GM21576 (cell line): ENCODE results near the gene DNAH11.
"Not testable (repeated sequence)": the region's sequence is repeated elsewhere in the genome, so short reads cannot be mapped to it uniquely, and the experiment has no call there.

ENCODE experiments used
- ATAC-seq: cut with Tn5 transposase; IDR thresholded peaks from one replicate; pipeline ENCODE4 v1.9.1; 2021; ENCODE audit warnings: mild to moderate bottlenecking, moderate library complexity; ENCODE audit not compliant: unreplicated experiment

The DNAH11 gene

DNA sequence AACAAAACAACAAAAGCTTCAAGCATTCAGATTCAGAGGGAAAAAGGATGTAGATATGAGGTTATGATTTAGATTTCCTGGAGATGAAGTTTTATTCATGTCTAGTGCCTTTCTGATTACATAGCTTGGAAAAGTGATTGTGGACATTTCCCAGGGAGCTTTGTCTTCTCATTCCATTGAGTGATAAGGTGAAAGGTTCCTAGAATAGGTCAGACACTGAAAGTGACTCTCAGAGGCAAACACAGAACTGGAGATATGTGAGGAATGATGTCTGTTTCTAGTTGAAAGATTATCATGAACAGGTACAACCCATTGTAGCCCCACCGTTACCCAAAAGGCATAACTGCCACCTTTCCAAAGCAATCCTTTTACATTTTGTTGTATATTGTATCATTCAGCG is 223.4 kb downstream of the DNAH11 start:
- no peak for ATAC-seq

DNA sequence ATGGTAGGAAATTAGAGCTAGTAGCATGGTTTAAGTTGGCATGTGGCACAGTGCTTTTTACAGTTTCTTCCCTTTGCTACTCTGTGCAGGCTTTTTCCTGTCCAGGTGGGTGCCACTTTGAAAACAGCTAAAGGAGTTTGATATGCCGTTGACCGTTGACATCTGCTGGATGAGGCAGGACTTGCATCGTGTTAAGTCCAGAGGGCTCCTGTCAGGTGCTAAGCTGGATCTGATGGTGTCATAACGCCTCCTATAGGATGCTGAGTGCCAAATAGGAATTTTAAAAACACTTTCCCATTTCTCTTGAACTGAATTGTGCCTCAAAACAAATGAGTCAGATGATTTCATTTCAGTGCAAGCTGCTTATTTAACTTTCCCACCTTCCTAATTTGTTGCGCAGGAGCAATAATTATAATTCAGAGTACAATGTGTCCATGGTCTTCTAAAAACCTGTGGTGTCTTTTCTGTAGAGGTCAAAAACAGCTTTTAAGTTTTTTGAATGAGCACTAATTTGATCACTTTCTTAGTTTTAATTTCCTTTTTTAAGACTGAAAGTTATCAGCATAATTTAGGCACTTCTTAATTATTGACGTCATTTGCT is 224.6 kb downstream of the DNAH11 start:
- peak; percentile 78 for ATAC-seq

DNA sequence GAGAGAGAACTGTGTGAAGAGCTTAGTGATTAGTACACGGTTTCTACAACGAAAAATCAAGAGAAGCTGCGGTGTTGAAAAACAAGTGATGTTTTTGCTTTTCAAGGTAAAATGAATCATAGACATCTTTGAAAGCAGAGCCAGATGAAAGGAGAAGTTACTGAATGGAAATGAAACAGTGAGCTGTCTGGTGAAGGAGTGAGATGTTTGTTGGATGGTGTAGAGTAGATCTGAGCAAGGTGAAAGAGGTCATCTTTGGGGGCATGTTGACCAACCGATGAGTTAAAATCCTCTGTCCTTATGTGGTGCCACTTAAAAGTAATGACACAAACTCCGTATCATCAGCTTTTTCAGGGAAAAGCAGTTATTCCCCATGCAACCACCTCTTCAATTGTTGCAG is 225.4 kb downstream of the DNAH11 start:
- ATAC-seq = no peak

DNA sequence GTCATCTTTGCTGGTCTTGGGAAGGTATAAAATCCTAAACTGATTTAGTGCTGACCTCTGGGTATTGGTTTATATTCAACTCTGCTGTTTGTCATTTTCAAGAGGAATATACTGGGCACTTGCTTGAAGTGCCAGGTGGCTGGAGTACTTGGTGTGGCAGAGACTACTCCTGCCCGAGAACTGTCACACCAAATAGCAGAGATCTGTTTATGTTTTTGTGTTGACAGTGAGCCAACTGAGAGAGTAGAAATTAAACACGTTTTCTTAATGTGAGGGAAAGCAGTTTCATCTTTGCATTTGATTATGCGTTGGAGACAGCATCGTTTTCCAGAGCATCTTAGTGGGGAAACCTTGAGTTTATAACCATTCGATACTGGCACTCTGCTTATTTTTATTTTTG is 228.4 kb downstream of the DNAH11 start:
- ATAC-seq = no peak

DNA sequence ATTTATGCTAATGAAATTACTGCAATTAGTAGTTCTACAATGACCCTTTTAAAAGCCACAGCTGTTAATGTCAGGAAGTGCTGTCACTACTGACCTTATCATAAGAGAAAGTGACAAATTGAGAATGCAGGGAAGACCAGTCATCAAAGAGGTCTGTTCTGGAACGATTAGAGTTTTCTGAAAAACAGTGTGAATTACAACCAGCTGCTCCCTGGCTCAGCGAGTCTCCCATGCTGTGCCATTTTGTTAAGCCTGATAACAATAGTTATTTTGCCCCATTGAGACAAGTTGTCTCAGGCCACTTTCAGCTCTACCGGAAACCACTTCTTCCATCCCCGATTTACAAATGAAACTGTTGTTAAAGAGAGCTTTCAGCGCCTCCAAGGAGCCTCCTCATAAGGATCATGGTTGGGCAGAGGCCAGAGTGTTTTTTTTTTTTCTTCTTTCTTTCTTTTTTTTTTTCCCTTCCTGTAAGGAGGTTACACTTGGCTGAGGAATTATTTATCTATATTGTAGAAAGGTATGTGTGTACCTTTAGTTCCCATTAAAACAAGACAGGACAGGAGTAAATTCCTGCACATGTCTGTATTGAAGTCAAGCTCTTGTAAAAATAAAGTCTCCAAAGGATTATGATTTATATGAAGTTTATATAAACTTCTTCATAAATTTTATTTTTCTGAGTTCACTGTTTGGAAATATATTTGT is 229.2 kb downstream of the DNAH11 start:
- no peak for ATAC-seq

DNA sequence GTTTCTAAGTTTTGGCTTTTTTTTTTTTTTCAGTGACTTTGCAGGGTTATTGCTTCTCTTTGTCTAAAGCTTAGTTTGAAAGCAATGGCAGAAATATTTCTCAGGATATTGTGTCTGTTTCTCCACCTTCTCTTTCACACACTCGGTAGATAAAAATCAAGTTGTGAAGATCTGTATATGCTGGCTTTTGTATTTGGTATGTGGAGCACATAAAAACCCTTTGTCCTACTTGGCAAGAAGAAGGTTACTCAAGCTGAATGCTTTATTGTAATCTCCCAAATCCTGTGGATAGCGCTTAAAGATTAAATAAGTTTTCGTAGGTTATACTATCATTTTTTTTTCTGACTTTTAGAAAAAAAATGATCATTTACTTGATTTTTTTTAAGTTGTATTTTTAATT is 230.5 kb downstream of the DNAH11 start:
- no peak for ATAC-seq

DNA sequence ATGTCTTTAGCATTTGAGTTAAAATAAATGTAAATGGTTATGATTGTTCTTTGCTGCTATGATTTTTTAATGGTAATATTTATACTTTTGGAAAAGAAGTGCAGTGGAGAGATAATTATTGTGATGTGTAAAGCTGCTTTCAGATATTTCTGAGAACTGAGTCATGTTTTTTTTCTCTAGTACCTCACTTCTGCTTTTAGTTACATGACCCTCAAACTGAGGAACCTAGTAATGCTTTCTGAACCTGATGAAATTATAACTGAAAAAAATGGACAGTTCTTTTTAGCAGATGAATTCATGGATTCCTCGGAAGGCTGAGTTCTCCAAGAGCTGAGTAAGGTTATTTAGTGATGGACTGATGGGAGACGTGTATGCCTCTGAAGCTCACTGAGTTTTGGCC is 235.1 kb downstream of the DNAH11 start:
- ATAC-seq = no peak

DNA sequence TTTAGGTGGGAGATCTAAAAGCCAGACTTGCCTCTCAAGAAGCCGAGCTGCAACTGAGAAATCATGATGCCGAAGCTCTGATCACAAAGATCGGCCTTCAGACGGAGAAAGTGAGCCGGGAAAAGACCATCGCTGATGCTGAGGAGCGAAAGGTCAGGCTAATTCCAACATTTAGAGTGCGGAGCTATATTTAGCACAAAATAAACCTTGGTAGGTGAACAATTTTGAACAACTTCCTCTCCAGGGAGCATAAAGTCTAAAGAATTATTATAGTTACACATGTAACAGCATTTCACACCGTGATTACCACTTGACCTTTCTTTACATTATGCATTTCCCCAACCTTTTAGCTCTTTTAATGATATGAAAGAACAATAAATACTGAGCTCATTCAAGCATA is 236.1 kb downstream of the DNAH11 start:
- ATAC-seq = no peak

DNA sequence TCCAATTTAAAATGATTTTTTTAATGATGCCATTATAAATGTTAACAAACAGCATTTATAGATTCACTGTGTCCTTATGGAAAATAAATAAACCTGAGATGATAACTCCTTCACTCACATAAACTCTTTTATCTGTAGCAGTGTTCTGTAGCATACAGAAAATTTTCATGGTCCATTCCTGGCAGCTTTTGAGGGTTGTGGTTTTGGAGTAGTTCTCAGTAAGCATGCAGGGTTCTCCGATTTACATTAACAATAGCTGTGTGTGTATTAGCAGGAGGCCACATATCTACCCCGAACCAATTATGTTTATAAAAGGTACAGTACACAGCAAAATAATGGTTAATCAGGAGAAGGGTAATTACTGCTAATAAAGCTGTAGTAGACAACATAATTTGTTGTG is 240.2 kb downstream of the DNAH11 start:
- ATAC-seq = no peak

DNA sequence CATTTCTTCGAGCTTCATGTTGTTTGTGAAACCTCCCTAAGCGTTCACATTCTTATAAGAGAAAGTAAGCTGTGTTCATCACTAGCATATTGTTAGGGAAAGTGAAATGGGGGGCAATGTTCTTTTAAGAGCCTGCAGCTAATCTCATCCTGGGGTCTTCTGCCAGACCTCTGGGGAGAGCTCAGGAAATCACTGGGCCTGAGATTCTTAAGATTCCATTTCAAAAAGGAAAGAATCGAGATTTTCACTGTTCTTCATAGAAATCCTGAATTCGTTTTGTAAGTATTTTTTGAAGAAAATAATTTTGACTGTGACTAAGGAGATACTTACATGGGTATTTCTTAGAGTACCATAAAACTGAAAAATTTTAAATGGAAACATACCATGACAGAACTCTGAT is 242.2 kb downstream of the DNAH11 start:
- no peak for ATAC-seq

DNA sequence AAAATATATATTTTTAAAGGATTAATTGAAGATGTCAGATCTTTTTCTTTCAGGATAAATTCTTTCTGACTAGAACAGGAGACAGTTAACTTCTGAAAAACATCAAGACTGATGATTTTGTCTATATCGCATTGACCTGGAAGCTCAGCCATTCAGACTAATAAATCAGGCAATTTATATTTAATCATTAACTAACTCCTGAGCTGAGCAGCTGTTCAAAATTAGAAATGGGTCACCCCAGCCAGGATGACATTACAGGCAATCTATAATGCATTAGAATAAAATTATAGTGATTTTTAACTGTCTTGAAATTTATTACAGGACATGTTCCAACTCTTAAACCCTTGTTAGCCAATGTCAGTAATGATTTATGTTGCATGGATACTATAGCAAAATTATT is 263.0 kb downstream of the DNAH11 start:
- ATAC-seq = no peak

DNA sequence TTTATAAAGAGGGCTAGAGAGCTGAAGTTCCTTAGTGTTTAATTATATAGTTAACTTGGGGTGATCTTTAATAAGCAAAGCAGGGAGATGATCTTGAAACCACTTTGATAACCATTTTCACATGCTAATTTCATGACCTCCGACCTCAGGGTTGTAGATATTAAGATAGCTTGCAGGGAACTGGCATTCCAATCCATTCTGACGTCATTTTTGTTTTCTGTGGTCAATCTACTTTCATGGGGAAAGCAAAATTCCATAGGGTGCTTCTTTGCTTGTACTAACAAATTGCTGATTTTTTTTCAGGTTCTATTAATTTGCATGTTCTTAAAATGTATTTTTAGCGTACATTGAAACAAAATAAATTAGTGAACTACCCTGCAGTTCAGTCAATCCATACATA is 263.5 kb downstream of the DNAH11 start:
- ATAC-seq = no peak

DNA sequence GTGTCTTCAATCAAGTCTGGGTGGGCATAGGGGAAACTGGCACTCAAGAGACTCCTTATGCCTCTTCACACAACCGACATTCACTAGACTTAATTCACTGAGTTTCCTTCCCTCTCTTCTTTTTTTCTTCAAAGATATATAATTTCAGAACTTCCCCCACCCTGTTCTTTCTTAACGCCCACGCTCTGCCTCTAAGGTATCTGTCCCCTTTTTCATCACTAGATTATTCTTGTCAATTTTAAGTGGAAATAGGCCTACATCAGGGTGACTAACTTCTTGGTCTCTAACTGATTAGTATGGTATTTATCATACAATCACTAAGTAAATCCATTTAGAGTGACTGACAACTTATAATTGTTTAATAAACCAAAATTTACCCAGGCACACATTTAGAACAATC is 276.2 kb downstream of the DNAH11 start:
- no peak for ATAC-seq

DNA sequence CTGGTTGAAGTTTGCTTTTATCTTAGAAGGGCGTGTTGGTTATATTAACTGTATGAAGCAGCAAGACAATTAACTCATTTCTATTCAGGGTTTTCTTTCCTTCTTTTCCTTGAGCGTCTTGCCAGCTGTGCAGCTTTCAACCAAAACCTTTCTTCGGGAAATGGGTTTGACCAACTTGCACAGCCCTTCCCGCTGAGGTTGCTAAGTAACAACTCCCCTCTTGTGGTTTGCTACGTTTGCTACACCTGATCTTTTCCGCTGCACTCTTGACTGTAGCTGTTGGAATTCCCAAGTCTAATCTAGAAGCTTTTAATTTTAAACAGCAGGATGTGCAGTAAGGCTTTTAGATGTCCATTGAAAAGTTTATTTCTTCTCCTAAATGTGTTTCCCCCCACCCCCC is 286.0 kb downstream of the DNAH11 start:
- no peak for ATAC-seq

DNA sequence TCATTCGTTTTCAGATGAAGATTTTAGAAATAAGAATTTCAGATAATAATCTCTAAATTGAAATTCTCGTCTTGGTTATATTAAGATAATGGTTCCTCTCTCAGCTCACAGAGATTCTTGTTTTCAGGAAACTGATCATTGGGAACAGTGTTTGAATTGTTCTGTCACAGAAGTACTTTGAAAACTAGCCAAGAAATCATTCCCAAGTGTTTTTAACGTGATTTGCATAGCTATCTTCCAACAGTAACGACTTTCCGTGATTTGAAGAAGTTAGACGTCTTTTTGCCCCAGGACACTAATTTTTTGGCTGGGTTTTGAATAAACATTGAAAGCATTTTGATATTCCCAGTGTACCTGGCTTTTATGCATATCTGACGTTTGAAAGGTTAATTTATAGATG is 286.9 kb downstream of the DNAH11 start:
- no peak for ATAC-seq

DNA sequence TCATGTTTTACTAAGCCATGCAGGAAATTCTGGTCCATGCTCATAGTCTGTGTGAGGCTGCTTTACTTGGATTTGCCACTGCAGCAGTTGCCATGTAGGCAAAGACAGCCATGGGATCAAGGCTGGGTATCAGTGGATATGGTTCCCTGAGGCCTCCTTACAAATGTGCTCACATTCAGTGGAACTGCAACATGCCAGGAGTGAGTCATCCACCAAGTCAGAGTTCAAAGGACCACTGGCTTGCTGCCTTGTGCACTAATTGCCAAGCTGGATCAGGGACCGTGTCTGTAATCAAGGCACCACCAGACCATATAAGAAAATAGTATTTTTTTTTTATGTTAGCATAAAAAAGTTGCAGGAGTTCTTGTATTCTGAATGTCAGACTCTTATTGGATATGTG is 301.9 kb downstream of the DNAH11 start:
- ATAC-seq = no peak

DNA sequence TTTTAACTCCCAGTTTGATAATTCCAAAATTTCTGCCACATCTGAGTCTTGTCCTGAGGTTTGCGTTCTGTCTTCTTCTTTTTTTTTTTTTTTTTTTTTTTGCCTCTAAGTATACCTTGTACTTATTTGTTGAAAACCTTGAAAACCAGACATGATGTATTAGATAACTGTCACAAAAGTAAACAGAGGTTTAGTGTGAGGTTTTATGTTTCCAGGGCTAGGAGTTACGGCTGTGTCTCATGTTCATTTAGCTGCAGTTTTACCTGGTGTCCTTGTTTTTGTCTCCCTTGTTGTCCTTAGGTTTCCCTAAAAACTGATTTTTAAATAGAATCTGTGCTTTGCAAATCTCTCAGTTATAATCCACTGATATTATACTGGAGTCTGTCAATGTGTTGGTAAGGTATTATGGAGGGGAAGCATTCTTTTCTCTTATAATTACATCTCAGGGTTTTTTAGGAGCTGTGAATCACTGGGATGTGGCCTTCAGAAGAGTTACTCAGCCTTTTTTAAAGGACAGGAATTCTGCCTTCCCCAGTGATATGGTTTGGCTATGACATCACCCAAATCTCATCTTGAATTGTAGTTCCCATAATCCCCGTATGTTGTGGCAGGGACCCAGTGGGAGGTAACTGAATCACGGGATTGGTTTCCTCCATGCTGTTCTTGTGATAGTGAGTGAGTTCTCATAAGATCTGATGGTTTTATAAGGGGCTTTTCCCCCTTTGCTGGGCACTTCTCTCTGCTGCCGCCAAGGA is 307.9 kb downstream of the DNAH11 start:
- no peak for ATAC-seq

DNA sequence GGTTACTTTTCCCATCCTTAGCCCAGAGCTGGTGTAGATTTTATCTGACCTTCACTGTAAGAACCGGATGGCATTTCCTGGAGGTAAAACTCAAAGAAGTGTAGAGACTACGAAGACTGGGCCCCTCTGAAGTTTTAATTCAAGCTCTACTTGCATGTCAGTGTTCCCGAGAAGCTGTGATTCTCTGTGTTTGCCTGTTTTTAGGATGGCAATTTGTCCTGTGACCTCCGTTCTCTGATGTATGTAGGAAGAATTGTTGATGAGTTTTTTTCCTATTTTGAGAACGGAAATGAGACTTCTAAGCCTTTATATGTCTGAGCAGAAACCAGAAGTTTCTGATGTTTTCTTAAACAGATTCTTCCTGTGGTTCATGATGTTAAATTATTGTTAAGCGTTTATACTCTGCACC is 308.7 kb downstream of the DNAH11 start:
- ATAC-seq = no peak

DNA sequence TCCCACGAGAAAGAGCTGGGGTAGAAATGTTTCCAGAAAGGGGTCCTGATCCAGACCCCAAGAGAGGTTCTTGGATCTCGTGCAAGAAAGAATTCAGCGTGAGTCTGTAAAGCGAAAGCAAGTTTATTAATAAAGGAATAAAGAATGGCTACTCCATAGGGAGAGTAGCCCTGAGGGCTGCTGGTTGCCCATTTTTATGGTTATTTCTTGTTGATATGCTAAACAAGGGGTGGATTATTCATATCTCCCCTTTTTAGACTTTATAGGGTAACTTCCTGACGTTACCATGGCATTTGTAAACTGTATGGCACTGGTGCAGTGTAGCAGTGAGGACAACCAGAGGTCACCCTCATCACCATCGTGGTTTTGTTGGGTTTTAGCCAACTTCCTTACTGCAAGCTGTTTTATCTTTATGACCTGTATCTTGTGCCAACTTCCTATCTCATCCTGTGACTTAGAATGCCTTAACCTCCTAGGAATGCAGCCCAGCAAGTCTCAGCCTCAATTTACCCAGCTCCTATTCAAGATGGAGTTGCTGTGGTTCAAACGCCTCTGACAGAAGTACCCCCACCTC is 322.9 kb downstream of the DNAH11 start:
- not testable (repeated sequence) for ATAC-seq

DNA sequence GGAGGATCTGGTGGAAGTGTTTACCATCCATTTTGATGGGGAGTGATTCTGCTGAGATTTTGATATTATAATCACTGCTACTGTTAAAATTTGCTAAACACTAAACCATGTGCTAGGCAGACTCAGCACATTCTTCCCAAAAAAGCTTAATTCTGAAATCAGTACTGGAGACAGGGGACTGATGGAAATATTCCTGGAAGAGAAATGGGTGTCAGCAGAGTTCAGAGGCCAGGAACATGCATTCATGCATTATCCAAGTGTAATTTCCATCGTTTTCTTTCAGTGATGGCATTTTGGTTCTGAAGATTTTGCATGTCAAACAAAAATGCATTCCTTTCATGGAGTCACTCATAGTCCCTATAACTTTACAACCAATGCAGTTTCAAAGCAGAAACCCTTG is 323.9 kb downstream of the DNAH11 start:
- no peak for ATAC-seq

DNA sequence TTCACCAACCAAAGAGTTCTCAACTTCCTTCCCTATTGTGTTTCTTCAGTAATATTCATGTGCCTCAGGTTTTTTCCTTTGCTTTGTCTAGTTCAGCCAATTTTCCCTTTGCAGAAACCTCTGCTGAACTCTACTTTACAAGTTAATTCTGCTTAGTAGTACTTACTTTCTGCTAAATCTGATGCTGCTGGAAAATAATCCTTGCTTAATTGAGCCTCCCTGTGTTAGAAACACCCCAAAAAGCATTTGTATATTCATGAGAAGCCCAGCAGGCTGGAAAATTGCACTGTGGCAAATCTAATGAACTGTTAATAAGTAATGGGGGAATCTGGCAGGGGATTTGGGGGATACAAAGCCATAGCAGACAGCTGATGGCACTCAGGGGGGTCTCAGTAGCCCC is 324.4 kb downstream of the DNAH11 start:
- no peak for ATAC-seq
